DMS53 treated with DMSO at 0.1 percent for 48 hours (cell line): ENCODE measurements around the gene ZNF18.

Experiments used
- DNase-seq: peaks from one replicate; lab custom pipeline; 2025; ENCODE audit not compliant: unreplicated experiment; lab: John Stamatoyannopoulos, UW

Gene ZNF18

GRCh38 chr17:11997147-11997971 lies at the start of gene ZNF18:
TSS of gene ZNF18 (minus strand) at chr17:11997475. CDS start at chr17:11992829, 4,646 bp downstream.
- peak; percentile 40 for DNase-seq

GRCh38 chr17:12046786-12047185 lies 49.5 kb upstream of the ZNF18 start:
- no peak for DNase-seq

GRCh38 chr17:12043702-12044101 lies 46.4 kb upstream of the ZNF18 start:
- DNase-seq, result no peak

- DNase-seq, result no peak
Measured at GRCh38 chr17:12041312-12041711, 44.0 kb upstream of the ZNF18 start.

- no peak for DNase-seq
Measured at GRCh38 chr17:12040478-12040877, 43.2 kb upstream of the ZNF18 start.

- DNase-seq, result no peak
Measured at GRCh38 chr17:12037970-12038369, 40.7 kb upstream of the ZNF18 start.

GRCh38 chr17:12035673-12036072 lies 38.4 kb upstream of the ZNF18 start:
- no peak for DNase-seq

- no peak for DNase-seq
Measured at GRCh38 chr17:12034538-12034937, 37.3 kb upstream of the ZNF18 start.

GRCh38 chr17:12028611-12029010 lies 31.3 kb upstream of the ZNF18 start:
- no peak for DNase-seq

GRCh38 chr17:12027658-12028057 lies 30.4 kb upstream of the ZNF18 start:
- no peak for DNase-seq

GRCh38 chr17:12024327-12024726 lies 27.1 kb upstream of the ZNF18 start:
- DNase-seq, result no peak

GRCh38 chr17:12022310-12022709 lies 25.0 kb upstream of the ZNF18 start:
- DNase-seq, result no peak

GRCh38 chr17:12021623-12022140 lies 24.4 kb upstream of the ZNF18 start:
- DNase-seq, result no peak

- peak; percentile 10 for DNase-seq
Measured at GRCh38 chr17:12020642-12021622, 23.7 kb upstream of the ZNF18 start, which contains the start of gene MAP2K4. TSS of gene MAP2K4 (plus strand) at chr17:12020877. CDS start at chr17:12020887, 10 bp downstream.

- DNase-seq, result no peak
Measured at GRCh38 chr17:12007466-12007865, 10.2 kb upstream of the ZNF18 start.

GRCh38 chr17:11999696-12000095 lies 2.4 kb upstream of the ZNF18 start:
- no peak for DNase-seq

- DNase-seq, result no peak
Measured at GRCh38 chr17:11997972-11998233, 628 bp upstream of the ZNF18 start.

- no peak for DNase-seq
Measured at GRCh38 chr17:11996722-11997146, 541 bp downstream of the ZNF18 start.

- no peak for DNase-seq
Measured at GRCh38 chr17:11991461-11991860, 5.8 kb downstream of the ZNF18 start.

GRCh38 chr17:11990363-11990983 lies 6.8 kb downstream of the ZNF18 start:
- DNase-seq, result no peak

GRCh38 chr17:11986942-11987329 lies 10.3 kb downstream of the ZNF18 start:
- DNase-seq, result peak; percentile 4
